GM19035 (cell line): Measurements from ENCODE around the gene DHX34.

Source experiments
- ATAC-seq: cut with Tn5 transposase; IDR thresholded peaks from one replicate; pipeline ENCODE4 v1.9.1; 2021; ENCODE audit not compliant: unreplicated experiment

Gene DHX34

DNA sequence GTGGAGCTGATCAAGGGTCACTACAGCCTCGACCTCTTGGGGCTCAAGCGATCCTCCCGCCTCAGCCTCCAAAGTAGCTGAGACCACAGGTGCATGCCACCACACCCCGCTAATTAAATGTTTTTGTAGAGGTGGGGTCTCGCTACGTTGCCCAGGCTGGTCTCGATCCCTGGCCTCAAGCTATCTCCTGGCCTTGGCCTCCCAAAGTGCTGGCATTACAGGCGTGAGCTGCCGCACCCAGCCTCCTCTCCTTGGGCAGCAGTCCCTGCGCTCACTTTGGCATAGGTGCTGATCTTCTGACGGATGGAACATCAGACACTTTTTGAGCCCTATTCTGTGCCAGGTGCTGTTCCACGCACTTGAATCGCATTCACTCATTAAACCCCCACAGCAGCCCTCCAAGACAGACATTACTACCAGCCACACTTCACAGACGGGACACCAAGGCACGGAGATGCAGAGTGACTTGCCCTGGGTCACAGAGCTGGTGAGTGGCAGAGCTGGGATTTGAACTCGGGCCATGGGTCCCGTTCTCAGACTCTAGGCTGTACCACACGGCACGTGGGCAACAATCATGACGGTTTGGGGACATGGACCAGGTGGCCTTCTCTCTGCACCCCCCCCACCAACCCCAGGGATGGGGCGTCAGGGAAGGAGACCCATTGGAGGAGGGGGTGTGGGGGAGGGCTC lies 67.0 kb downstream of the DHX34 start:
- no peak for ATAC-seq

DNA sequence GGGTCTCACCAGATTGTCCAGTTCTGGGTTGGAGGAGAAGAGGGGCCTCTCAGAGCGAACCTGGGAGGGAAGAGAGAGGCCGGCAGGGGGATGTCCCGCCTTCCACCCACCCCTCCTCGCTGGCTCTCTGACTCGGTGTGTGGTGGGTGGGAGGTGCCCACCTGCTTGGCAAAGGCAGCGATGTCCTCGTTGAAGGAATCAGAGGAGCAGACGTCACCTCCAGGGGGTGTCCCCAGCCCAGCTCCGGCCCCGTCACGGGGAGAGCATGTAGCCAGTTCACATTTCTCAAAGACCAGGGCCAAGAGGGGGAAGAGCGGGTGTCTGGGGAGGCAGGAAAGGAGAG lies 67.5 kb downstream of the DHX34 start:
- no peak for ATAC-seq

DNA sequence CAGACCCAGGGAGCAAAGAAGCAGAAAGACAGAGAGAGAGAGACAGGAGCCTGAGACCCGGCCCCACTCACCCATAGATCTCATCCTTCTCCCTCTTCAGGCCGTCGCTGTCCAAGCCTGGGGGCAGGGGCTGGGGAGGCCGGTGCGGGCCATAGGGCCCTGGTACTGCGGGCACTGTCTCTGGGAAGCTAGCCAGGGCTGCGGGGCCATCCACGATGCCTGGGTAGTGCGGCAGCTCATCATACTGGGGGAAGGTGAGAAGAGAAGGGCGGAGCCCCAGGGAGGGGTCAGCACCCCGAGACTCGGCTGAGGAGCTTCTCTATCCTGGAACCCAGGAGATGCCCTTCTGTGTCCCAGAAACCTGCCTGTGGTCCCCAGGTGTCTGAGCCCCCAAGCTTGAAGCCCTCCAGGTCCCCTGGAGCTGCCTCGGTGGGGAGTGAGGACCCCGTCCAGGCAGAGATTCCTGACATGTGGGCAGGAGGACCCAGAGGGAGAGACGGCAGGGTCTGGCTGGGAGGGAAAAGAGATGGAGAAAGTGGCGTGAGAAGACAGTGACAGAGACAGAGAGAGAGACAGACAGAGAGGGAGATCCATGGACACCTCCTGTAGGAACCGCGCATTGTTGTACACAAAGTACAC lies 68.1 kb downstream of the DHX34 start:
- ATAC-seq: no peak

DNA sequence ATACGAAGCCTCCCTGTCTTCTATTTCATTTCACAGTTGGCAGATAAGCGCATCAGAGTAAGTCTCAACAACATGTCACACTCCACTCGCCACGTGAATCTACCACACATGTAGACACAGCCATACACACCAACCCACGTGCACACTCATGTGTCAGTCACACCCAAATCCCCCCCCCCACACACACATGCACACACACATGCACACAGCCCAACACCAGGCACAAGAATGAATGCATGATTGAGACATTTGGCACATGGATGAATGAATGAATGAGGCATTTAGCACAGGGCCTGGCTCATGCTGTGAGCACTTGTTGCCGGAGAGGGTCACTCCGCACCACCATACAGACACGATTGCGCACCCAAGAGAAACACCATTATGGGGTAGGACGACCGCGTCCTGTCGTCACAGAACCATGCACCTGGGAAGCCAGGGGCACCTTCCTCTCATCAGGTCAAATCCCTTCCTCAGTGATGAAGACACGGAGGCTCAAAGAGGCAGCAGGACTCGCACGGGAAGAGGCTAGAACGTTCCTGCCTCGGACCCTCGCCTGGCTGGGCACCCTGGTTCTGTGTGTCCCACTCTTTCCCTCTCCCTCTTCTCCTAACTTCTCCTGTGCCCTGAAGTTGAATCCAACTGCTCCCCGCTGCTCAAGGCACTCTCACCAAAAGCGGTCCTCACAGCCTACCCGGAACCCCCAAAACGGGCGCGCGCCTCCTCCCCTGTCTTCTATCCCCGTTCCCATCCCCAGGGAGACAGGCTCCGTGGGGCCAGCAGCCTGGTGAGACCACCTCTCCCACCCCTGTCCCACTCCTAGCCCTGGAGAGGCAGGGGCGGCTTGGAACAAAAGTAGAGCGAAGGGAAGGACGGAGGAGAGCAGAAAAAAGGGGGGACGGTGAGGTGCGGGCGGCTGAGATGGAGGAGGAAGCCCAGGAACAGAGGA lies 68.9 kb downstream of the DHX34 start:
- no peak for ATAC-seq

- ATAC-seq: no peak
These were observed 69.5 kb downstream of the DHX34 start for GRCh38 chr19:47418692-47419029.

DNA sequence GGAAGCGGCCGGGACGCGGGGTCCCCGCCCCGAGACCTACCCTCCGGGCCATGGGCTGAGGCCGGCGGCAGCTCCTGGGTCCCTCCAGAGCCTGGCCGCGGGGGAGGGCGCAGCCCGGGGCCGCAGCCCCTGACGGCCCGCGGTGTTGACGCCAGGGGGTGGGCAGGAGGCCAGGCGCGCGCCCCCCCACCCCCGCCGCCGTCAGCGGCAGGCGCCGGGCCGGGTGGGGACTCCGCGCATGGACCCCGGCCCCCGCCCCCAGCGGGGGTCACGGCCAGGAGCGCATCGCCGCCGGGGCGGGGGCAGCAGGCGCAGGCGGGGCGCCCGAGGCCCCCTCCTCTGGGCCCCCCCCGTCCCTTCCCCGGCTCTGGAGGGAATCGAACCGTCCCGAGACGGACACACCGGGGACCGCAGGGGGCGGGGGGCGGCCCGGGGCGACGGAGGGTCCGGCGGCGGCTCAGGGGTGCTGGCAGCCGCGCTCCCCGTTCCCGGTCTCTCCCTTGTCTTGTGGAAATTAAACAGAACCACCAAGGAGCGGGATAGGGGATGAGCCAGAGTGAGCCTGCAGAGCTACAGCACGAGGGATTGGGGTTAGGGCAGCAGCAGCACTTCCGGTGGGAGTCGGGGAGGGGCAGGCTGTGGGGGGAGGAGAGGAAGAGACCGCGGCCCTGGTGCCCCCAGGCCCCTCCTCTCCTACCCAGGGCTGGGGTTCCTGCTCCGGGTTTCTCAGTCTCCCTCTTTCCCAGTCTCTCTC lies 70.1 kb downstream of the DHX34 start, which contains the start of gene MEIS3:
Gene MEIS3 (minus strand): TSS at position 498 of the 754 bp plus-strand sequence. CDS start 446 bp downstream, at position 52.
- ATAC-seq: no peak

GRCh38 chr19:47419789-47420188 lies 70.7 kb downstream of the DHX34 start:
- ATAC-seq: no peak

GRCh38 chr19:47421244-47421786 lies 72.2 kb downstream of the DHX34 start:
- ATAC-seq: no peak

DNA sequence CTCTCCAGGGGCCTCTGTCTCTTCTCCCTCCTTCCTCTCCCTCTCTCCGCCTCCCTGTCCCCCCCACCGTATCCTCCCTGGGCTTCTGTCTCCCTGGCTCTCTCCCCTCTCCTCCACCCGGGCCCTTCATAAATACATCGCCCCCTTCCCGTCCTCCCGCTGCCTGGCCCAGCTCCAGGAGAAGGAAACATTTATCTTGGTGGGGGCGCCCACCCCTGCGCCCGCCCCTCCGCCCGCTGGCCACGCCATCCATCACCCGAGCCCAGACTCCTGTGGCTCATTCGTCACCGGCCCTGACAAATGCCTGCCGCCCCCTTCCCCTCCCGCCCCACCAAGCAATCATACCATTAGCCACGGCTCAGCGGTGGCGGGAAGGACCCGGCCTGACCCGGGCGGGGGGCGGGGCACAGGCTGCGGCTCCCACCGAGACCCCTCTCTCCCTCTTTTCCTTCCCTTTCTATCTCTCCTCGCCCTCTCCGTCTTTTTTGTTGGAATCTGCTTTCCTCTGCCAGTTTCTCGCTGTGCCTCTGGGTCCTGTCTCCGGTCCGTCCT lies 72.8 kb downstream of the DHX34 start:
- no peak for ATAC-seq

DNA sequence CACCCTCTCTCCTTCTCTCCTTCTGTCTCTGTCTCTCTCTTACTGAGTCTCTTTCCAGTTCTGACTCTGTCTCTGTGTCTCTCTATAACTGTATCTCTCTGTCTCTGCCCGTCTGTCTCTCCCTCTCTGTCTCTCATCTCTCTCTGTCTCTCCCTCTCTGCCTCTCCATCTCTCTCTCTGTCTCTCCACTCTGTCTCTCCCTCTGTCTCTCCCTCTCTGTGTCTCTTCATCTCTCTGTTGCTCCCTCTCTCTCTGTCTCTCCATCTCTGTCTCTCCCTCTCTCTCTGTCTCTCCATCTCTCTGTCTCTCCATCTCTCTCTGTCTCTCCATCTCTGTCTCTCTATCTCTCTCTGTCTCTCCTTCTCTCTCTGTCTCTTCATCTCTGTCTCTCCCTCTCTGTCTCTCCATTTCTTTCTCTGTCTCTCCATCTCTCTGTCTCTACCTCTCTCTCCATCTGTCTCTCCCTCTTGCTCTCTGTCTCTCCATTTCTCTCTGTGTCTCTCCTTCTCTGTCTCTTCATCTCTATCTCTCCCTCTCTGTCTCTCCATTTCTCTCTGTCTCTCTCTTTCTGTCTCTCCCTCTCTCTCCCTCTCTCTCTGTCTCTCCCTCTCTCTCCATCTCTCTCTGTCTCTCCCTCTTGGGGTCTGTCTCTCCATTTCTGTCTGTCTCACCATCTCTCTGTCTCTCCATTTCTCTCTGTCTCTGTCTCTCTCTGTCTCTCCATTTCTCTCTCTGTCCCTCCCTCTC lies 73.5 kb downstream of the DHX34 start:
- no peak for ATAC-seq

DNA sequence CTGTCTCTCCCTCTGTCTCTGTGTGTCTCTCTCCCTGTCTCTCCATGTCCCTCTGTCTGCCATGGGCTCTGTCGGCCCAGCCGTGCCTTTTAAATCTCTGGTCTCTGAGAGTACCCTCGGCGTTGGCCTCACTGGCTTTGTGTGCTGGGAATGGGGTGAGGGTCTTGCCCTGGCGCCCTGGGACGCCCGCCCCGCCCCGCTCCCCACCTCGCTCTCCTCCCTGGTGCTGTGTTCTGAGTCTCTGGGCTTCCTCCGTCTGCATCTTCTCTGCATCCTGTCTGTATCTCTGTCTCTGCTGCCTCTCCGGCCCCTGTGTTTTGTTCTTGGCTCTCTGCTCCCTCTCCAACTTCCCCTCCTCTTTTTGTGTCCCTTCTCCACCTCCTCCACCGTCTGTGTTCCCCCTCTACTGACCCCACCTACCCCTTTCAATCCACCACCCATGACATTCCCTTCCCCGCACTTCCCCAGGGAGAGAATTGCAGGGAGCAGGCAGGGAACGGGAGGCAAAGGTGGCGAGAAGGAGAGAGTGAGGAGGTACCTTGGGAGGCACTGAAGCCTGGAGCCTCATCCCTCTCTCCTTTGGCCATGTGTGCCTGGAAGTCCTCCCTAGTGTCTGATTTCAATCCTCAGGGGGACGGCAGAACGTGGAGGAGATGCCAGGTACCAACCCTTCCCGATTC lies 74.2 kb downstream of the DHX34 start:
- ATAC-seq: no peak

- ATAC-seq: no peak
These were observed 78.4 kb downstream of the DHX34 start for GRCh38 chr19:47427241-47428176.

DNA sequence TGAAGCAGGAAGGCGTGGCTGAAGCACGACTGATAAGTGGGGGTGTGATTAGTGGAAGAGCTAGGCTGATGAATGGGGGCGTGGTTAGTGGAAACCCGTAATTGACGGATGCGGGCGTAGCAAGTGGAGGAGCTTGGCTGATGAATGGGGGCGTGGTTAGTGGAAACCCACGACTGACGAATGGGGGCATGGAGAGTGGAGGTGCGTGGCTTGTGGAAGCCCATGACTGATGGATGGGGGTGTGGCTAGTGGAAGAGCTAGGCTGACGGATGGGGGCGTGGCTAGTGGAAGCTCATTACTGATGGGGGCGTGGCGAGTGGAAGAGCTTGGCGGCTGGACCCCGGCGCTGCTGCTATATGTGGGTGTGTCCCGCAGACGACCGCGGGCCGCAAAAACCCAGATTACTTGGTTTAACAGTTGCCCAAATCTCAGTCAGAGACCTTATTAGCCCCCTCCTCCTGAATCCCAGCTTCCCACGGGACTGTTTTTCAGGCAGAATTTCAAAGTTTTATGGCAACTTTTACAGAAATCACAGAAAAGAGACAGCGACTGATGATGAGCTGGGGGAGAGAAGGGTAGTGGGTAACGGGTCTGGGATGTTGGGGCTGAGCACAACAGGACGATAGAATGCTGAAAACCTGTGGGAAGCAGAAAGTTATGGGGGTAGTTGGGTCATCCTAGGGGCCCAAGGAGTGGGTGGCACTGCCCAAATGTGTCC lies 79.2 kb downstream of the DHX34 start:
- peak; percentile 60 for ATAC-seq

DNA sequence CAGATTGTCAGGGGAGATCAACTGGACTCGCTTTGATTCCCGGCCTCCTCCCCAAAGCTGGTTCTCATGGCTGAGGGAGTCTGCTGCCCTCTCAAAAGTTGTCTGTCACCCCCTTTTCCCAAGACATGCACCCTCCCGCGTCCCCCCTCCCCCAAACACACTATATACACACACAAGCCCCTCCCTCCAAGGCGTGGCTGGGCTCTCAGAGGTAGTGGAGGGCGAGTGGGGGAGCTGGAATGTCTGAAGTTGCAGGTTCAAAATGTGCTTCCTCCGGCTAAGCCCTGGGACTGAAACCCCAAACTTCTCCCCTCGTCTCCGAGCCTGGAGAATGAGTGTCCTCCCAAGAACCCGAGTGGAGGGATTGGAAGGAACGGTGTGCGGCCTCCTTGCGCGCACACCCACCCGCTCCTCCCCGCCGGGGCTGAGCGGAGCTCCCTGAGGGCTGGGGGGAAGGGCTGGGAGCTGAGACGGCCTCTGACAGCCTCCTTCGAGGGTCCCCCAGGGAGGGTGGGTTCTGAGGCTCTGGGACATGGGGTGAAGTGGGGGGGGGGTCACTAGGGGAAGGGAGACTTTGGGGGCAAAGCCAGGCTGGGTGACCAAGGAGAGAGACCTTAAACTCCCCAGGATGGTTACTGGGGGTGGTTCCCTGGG lies 80.2 kb downstream of the DHX34 start:
- no peak for ATAC-seq

- no peak for ATAC-seq
These were observed 81.1 kb downstream of the DHX34 start for GRCh38 chr19:47430041-47430802.

- no peak for ATAC-seq
These were observed 83.0 kb downstream of the DHX34 start for GRCh38 chr19:47432091-47432490.
